K562 (cell line): ENCODE results near the gene SLIT1. TPM values are rescaled to one million over a fixed set of nuclear protein-coding genes. Genes with fewer than 3 reads are reported as not detected.

ENCODE experiments used
- ATAC-seq: fragments of 200-7000 bp; cut with Tn5 transposase; 3 replicates; pipeline ENCODE4 v1.9.1; 2020; ENCODE audit warnings: moderate library complexity
- BruUV-seq: library from RNA; stranded (reverse); fragments of 400-500 nt; replicated peaks from 2 replicates; lab custom pipeline; 2021; lab: Mats Ljungman, UMichigan
- CTCF ChIA-PET: fragments of 300-600 bp; formaldehyde crosslinking; extraction: SDS; loops from one replicate; lab custom pipeline; 2021; ENCODE audit warnings: low intra/inter-chr PET ratio; lab: Yijun Ruan, JAX
- POLR2A ChIA-PET: fragments of 300-600, 350-650 bp; sonication (Branson Sonifier 250); formaldehyde crosslinking; extraction: SDS; loops from one replicate; lab custom pipeline; 2021; ENCODE audit warnings: antibody characterized with exemption, inconsistent platforms; lab: Yijun Ruan, JAX
- DNase-seq, 4 experiments: peaks; one replicate each; pipeline versions ENCODE4 v3.0.0 to v3.0.0-alpha.2; 2011 to 2018; ENCODE audit warnings: low spot score in 3 of 4, mixed read lengths in 3 of 4; ENCODE audit errors: extremely low read depth in 1 of 4
- FAIRE-seq: peaks from 2 replicates; lab custom pipeline; 2011; peaks lifted over from hg19 to GRCh38; lab: Jason Lieb, UNC
- H2AFZ ChIP-seq: 2 replicates; pipeline ENCODE4 v1.6.0; 2011; ENCODE audit warnings: low read depth, low read length, control low read depth, inconsistent platforms
- H3K27ac ChIP-seq: fragments of 200-600 bp; 3 replicates; pipeline ENCODE4 v1.8.0; 2011; ENCODE audit warnings: low read depth, mild to moderate bottlenecking, control low read depth, inconsistent platforms, low read length, moderate library complexity, mixed read lengths; ENCODE audit errors: extremely low read depth
- H3K27me3 ChIP-seq, 2 experiments: fragments of 300-600 bp in 1 of 2; 2 replicates in 1 of 2; 3 replicates in 1 of 2; pipeline versions ENCODE4 v1.6.0 to v1.8.0; 2011; ENCODE audit warnings: inconsistent platforms in 2 of 2, low read length in 2 of 2, mild to moderate bottlenecking in 1 of 2, mixed read lengths in 1 of 2, moderate library complexity in 1 of 2; ENCODE audit not compliant: control insufficient read depth in 2 of 2, insufficient read depth in 2 of 2
- H3K36me3 ChIP-seq: fragments of 300-600 bp; 3 replicates; pipeline ENCODE4 v1.8.0; 2011; ENCODE audit warnings: mild to moderate bottlenecking, low read length, inconsistent platforms; ENCODE audit not compliant: control insufficient read depth, insufficient read depth
- H3K4me1 ChIP-seq, 2 experiments: fragments of 200-600 bp in 1 of 2; replicated peaks in 1 of 2; 2 replicates in 1 of 2; 3 replicates in 1 of 2; pipeline versions ENCODE4 v1.5.1 to v1.8.0; 2011; ENCODE audit warnings: inconsistent platforms in 2 of 2, low read length in 2 of 2, mild to moderate bottlenecking in 1 of 2, mixed read lengths in 1 of 2, moderate library complexity in 1 of 2; ENCODE audit not compliant: control insufficient read depth in 2 of 2, insufficient read depth in 2 of 2
- H3K4me2 ChIP-seq: 2 replicates; pipeline ENCODE4 v1.6.1; 2011; ENCODE audit warnings: low read length, control low read depth, inconsistent platforms, mixed read lengths; ENCODE audit not compliant: insufficient read depth
- H3K4me3 ChIP-seq: fragments of 200-600 bp; sonication (generic), shearing (Covaris generic); 2 replicates; pipeline ENCODE4 v1.5.1; 2016; ENCODE audit warnings: control low read depth, inconsistent platforms
- H3K79me2 ChIP-seq: fragments of 200-600 bp; 3 replicates; pipeline ENCODE4 v1.8.0; 2011; ENCODE audit warnings: low read length, inconsistent platforms; ENCODE audit not compliant: control insufficient read depth, insufficient read depth
- H3K9ac ChIP-seq, 2 experiments: 2 replicates each; pipeline versions ENCODE4 v1.6.0 to v1.6.1; 2011; ENCODE audit warnings: low read depth in 2 of 2, low read length in 2 of 2, control low read depth in 1 of 2, inconsistent platforms in 1 of 2, mild to moderate bottlenecking in 1 of 2, mixed read lengths in 1 of 2; ENCODE audit not compliant: insufficient read depth in 1 of 2
- H3K9me1 ChIP-seq: one replicate; pipeline ENCODE4 v1.6.0; 2011; ENCODE audit warnings: inconsistent platforms, mild to moderate bottlenecking, low read length, moderate library complexity; ENCODE audit not compliant: control insufficient read depth, insufficient read depth
- H3K9me3 ChIP-seq: replicated peaks from 2 replicates; pipeline ENCODE4 v1.5.1; 2011; ENCODE audit warnings: low read depth, low read length, inconsistent platforms; ENCODE audit not compliant: control insufficient read depth, insufficient read depth
- H4K20me1 ChIP-seq: replicated peaks from 2 replicates; pipeline ENCODE4 v1.6.1; 2011; ENCODE audit warnings: low read length, inconsistent platforms, mixed read lengths; ENCODE audit not compliant: control insufficient read depth, insufficient read depth
- AFF4 ChIP-seq: sonication (generic); formaldehyde crosslinking; IDR thresholded peaks from 2 replicates; pipeline ENCODE4 v1.8.0; 2023; ENCODE audit warnings: mild to moderate bottlenecking, missing genetic modification reagents
- ARID3A ChIP-seq: IDR thresholded peaks from 2 replicates; pipeline ENCODE4 v1.6.1; 2012; ENCODE audit warnings: low read depth, low read length, improper control_type of control experiment, borderline replicate concordance
- HDAC8 ChIP-seq: fragments of 450-650 bp; IDR thresholded peaks from 2 replicates; pipeline ENCODE4 v1.6.1; 2016; ENCODE audit warnings: mild to moderate bottlenecking, missing genetic modification characterization, moderate library complexity, missing compliant biosample characterization
- KAT7 ChIP-seq: sonication (generic); formaldehyde crosslinking; IDR thresholded peaks from 2 replicates; pipeline ENCODE4 v1.8.0; 2022; ENCODE audit warnings: missing genetic modification reagents, mild to moderate bottlenecking, borderline replicate concordance
- NFATC3 ChIP-seq: fragments of 450-650 bp; IDR thresholded peaks from 2 replicates; pipeline ENCODE4 v1.6.1; 2017; ENCODE audit warnings: mild to moderate bottlenecking
- PCBP2 ChIP-seq: fragments of 200-400 bp; formaldehyde crosslinking; IDR thresholded peaks from 2 replicates; pipeline ENCODE4 v1.6.1; 2018; ENCODE audit warnings: low read length, low read depth, mild to moderate bottlenecking, moderate library complexity; ENCODE audit not compliant: poor library complexity, severe bottlenecking
- RBM14 ChIP-seq: fragments of 200-400 bp; formaldehyde crosslinking; IDR thresholded peaks from 2 replicates; pipeline ENCODE4 v1.6.1; 2018; ENCODE audit warnings: low read depth, mild to moderate bottlenecking, low read length, moderate library complexity, borderline replicate concordance; ENCODE audit not compliant: insufficient read depth
- RBM22 ChIP-seq: fragments of 200-400 bp; formaldehyde crosslinking; IDR thresholded peaks from 2 replicates; pipeline ENCODE4 v1.6.1; 2018; ENCODE audit warnings: low read length, low read depth; ENCODE audit not compliant: poor library complexity, severe bottlenecking
- ZBTB12 ChIP-seq: fragments of 250-450 bp; sonication (Bioruptor Pico); IDR thresholded peaks from 2 replicates; pipeline ENCODE4 v1.4.0; 2020
- ZBTB49 ChIP-seq: sonication (generic); formaldehyde crosslinking; IDR thresholded peaks from 2 replicates; pipeline ENCODE4 v1.8.0; 2022; ENCODE audit warnings: missing genetic modification reagents, mild to moderate bottlenecking, borderline replicate concordance
- ZSCAN29 ChIP-seq: fragments of 450-650 bp; IDR thresholded peaks from 2 replicates; pipeline ENCODE4 v1.6.1; 2017
- WGBS: fragments of 100-300 bp; shearing (Covaris generic); methylation state at CpG from one replicate; pipeline ENCODE4 v1.1.6; 2016; ENCODE audit warnings: low coverage, mixed read lengths; ENCODE audit not compliant: insufficient coverage; ENCODE audit errors: missing lambda C conversion rate; 5-methylcytosine and 5-hydroxymethylcytosine counted together
- in situ Hi-C: fragments of 300-500 bp; cut with MboI; formaldehyde crosslinking; loops from 4 replicates; pipeline ENCODE4 v1.15.0; 2018; ENCODE audit warnings: inconsistent platforms, mixed read lengths
- intact Hi-C: fragments of 100-400 bp; cut with micrococcal nuclease; formaldehyde crosslinking; loops from 2 replicates; pipeline ENCODE4 v1.14.2; 2022
- polyA plus RNA-seq, 8 experiments: library from polyadenylated mRNA; depleted of rRNA in 4 of 8; stranded (reverse) in 5 of 8; unstranded in 3 of 8; fragments of >200 nt; fragmentation: Nextera tagmentation in 2 of 8; fragmentation: Illumina TruSeq in 1 of 8; extraction: Ambion mirVana in 2 of 8; extraction: Trizol in 1 of 8; gene quantifications; 2 replicates each; pipeline versions ENCODE4 v1.2.1 to v1.2.3, GENCODE V29; 2011 to 2014; ENCODE audit warnings: inconsistent platforms in 1 of 8, missing spikeins in 1 of 8
- total RNA-seq, 7 experiments: library from RNA; depleted of rRNA in 6 of 7; stranded (reverse); fragments of >200 nt in 6 of 7; fragmentation: Illumina TruSeq in 2 of 7; extraction: Trizol in 2 of 7; gene quantifications; 2 replicates each; pipeline versions ENCODE4 v1.2.1 to v1.2.3, GENCODE V29; 2011 to 2021; ENCODE audit warnings: low replicate concordance in 1 of 7

Gene SLIT1
- total and polyA plus RNA-seq, 9 of the 15 experiments (the other 6 are each of a cell fraction or from before 2014, with no cell fraction given), result 0.01 to 0.11 (median 0.04) TPM; not detected in 3

- TF ChIP-seq ZBTB49 (CRISPR knock-in tag), result no peak
- no peak for TF ChIP-seq ZBTB12
- TF ChIP-seq PCBP2, result no peak
- TF ChIP-seq, all 486 proteins: peak for 0
Observed at GRCh38 chr10:97132273-97132672, 53.5 kb downstream of the SLIT1 start (continued).

GRCh38 chr10:97131666-97132065, 54.1 kb downstream of the SLIT1 start:
- TF ChIP-seq ZSCAN29, result no peak
- no peak for TF ChIP-seq HDAC8 (tag)
- TF ChIP-seq KAT7 (CRISPR knock-in tag), result no peak
- TF ChIP-seq AFF4 (CRISPR knock-in tag), result no peak
- TF ChIP-seq RBM14, result no peak
- TF ChIP-seq NFATC3, result no peak
- TF ChIP-seq ARID3A, result no peak
- TF ChIP-seq RBM22, result no peak
- Histone ChIP-seq H3K9me1 (no peaks in the 10 kb centered on the region), H3K9me3 (no peaks in the 10 kb centered on the region), H3K27me3 (peaks cover 17 to 83% of the 10 kb centered on the region in 2 experiments; a peak in 4 of 5 replicates), H3K4me3 (no peak overlapping the region), H4K20me1 (no peaks in the 10 kb centered on the region; the same call in 1 of the 2 replicates), H3K4me2 (no peak overlapping the region), H3K36me3 (no peaks in the 10 kb centered on the region), H3K9ac (no peak overlapping the region), H3K27ac (no peak overlapping the region), H3K79me2 (no peaks in the 10 kb centered on the region), H2AFZ (no peak overlapping the region), H3K4me1 (no peaks in the 10 kb centered on the region; a peak in 1 of 5 replicates)
- ChIA-PET CTCF (no interaction called here), POLR2A (no interaction called here)
- no peak for FAIRE-seq
- no peak for DNase-seq
- BruUV-seq, result no TSS peak
- no peak for ATAC-seq
- intact Hi-C loops, result no loop called here
- in situ Hi-C loops, result no loop called here
- WGBS, result 0% methylated on average over 9 of the region's 9 CpGs
